HepG2 (cell line): ENCODE results near the gene NFXL1. TPM values are rescaled to one million over a fixed set of nuclear protein-coding genes. Genes with fewer than 3 reads are reported as not detected.

Source experiments
- ATAC-seq: fragments of 200-7000 bp; cut with Tn5 transposase; 3 replicates; pipeline ENCODE4 v1.9.1; 2020; ENCODE audit warnings: mild to moderate bottlenecking, moderate library complexity
- BruUV-seq: library from RNA; stranded (reverse); fragments of 400-500 nt; replicated peaks from 2 replicates; lab custom pipeline; 2021; lab: Mats Ljungman, UMichigan
- CTCF ChIA-PET: fragments of 300-600 bp; formaldehyde crosslinking; extraction: SDS; loops from one replicate; lab custom pipeline; 2021; ENCODE audit warnings: low total read pairs, inconsistent platforms, low intra/inter-chr PET ratio; lab: Yijun Ruan, JAX
- POLR2A ChIA-PET: fragments of 350-600 bp; sonication (Branson Sonifier 250); formaldehyde crosslinking; loops from one replicate; lab custom pipeline; 2020; ENCODE audit warnings: antibody characterized with exemption, inconsistent platforms; lab: Yijun Ruan, JAX
- DNase-seq: peaks from one replicate; pipeline ENCODE4 v3.0.0-alpha.2; 2015; ENCODE audit warnings: low spot score
- FAIRE-seq: peaks from 3 replicates; lab custom pipeline; 2011; peaks lifted over from hg19 to GRCh38; lab: Jason Lieb, UNC
- H2AFZ ChIP-seq: one replicate; pipeline ENCODE4 v1.6.1; 2011; ENCODE audit warnings: low read length, inconsistent platforms
- H3K27ac ChIP-seq: fragments of 300-600 bp; 3 replicates; pipeline ENCODE4 v1.8.0; 2011; ENCODE audit warnings: mixed run types, mild to moderate bottlenecking, mixed read lengths, low read length, inconsistent platforms; ENCODE audit not compliant: insufficient read depth; ENCODE audit errors: extremely low read length
- H3K27me3 ChIP-seq, 2 experiments: fragments of 200-600 bp in 1 of 2; 2 replicates in 1 of 2; 3 replicates in 1 of 2; pipeline versions ENCODE4 v1.6.0 to v1.8.0; 2011; ENCODE audit warnings: low read length in 2 of 2, mild to moderate bottlenecking in 2 of 2, moderate library complexity in 2 of 2, inconsistent platforms in 1 of 2; ENCODE audit not compliant: insufficient read depth in 2 of 2, control insufficient read depth in 1 of 2
- H3K36me3 ChIP-seq, 2 experiments: fragments of 200-600 bp in 1 of 2; replicated peaks in 1 of 2; 2 replicates in 1 of 2; 3 replicates in 1 of 2; pipeline versions ENCODE4 v1.5.1 to v1.8.0; 2011; ENCODE audit warnings: low read length in 2 of 2, inconsistent platforms in 1 of 2; ENCODE audit not compliant: insufficient read depth in 2 of 2, control insufficient read depth in 1 of 2
- H3K4me1 ChIP-seq: 2 replicates; pipeline ENCODE4 v1.5.1; 2012; ENCODE audit warnings: low read length, inconsistent platforms; ENCODE audit not compliant: insufficient read depth
- H3K4me2 ChIP-seq: 2 replicates; pipeline ENCODE4 v1.6.0; 2011; ENCODE audit warnings: low read depth, low read length, inconsistent platforms
- H3K4me3 ChIP-seq, 3 experiments: fragments of 200-600 bp in 1 of 3; sonication (generic), shearing (Covaris generic) in 1 of 3; replicated peaks in 1 of 3; 2 replicates each; pipeline ENCODE4 v1.5.1; 2011 to 2016; ENCODE audit warnings: low read length in 3 of 3, inconsistent platforms in 2 of 3, low read depth in 2 of 3, mild to moderate bottlenecking in 2 of 3, control low read depth in 1 of 3, mixed read lengths in 1 of 3; ENCODE audit not compliant: insufficient read depth in 1 of 3
- H3K79me2 ChIP-seq: one replicate; pipeline ENCODE4 v1.6.1; 2011; ENCODE audit warnings: low read length, inconsistent platforms; ENCODE audit not compliant: insufficient read depth
- H3K9ac ChIP-seq: 2 replicates; pipeline ENCODE4 v1.6.0; 2011; ENCODE audit warnings: mild to moderate bottlenecking, low read depth, low read length, inconsistent platforms; ENCODE audit not compliant: insufficient read depth
- H3K9me3 ChIP-seq: 2 replicates; pipeline ENCODE4 v1.5.1; 2012; ENCODE audit warnings: mild to moderate bottlenecking, low read length
- H4K20me1 ChIP-seq: 2 replicates; pipeline ENCODE4 v1.6.0; 2011; ENCODE audit warnings: inconsistent platforms, mild to moderate bottlenecking, low read length, moderate library complexity; ENCODE audit not compliant: insufficient read depth
- CSRNP1 ChIP-seq: sonication (generic); formaldehyde crosslinking; IDR thresholded peaks from 2 replicates; pipeline ENCODE4 v1.8.1; 2023; ENCODE audit warnings: mild to moderate bottlenecking, missing genetic modification reagents
- HMGXB3 ChIP-seq: sonication (generic); formaldehyde crosslinking; IDR thresholded peaks from 2 replicates; pipeline ENCODE4 v1.4.0; 2020; ENCODE audit warnings: missing genetic modification reagents, borderline replicate concordance
- JUND ChIP-seq: sonication (generic); formaldehyde crosslinking; IDR thresholded peaks from 2 replicates; pipeline ENCODE4 v1.8.0; 2022; ENCODE audit warnings: mild to moderate bottlenecking, missing genetic modification reagents
- MAF1 ChIP-seq: sonication (generic); formaldehyde crosslinking; IDR thresholded peaks from 2 replicates; pipeline ENCODE4 v1.5.0; 2020; ENCODE audit warnings: missing genetic modification reagents, borderline replicate concordance
- PHB2 ChIP-seq: fragments of 450-650 bp; IDR thresholded peaks from 2 replicates; pipeline ENCODE4 v1.6.1; 2018; ENCODE audit not compliant: partially characterized antibody
- SP140L ChIP-seq: sonication (generic); formaldehyde crosslinking; IDR thresholded peaks from 2 replicates; pipeline ENCODE4 v1.4.0; 2020; ENCODE audit warnings: missing genetic modification reagents, borderline replicate concordance
- U2AF2 ChIP-seq: fragments of 200-400 bp; formaldehyde crosslinking; IDR thresholded peaks from 2 replicates; pipeline ENCODE4 v1.6.1; 2017; ENCODE audit warnings: low read depth, mild to moderate bottlenecking, low read length
- UBTF ChIP-seq: sonication (generic); formaldehyde crosslinking; IDR thresholded peaks from 2 replicates; pipeline ENCODE4 v1.4.0; 2020; ENCODE audit warnings: mild to moderate bottlenecking, missing genetic modification reagents
- WIZ ChIP-seq: sonication (generic); formaldehyde crosslinking; IDR thresholded peaks from 2 replicates; pipeline ENCODE4 v1.5.1; 2020; ENCODE audit warnings: mild to moderate bottlenecking, missing genetic modification reagents
- ZFP37 ChIP-seq: sonication (generic); formaldehyde crosslinking; IDR thresholded peaks from 2 replicates; pipeline ENCODE4 v1.4.0; 2020; ENCODE audit warnings: missing genetic modification reagents, borderline replicate concordance
- ZNF230 ChIP-seq: sonication (generic); formaldehyde crosslinking; IDR thresholded peaks from 2 replicates; pipeline ENCODE4 v1.4.0; 2020; ENCODE audit warnings: mild to moderate bottlenecking, missing genetic modification reagents
- ZNF24 ChIP-seq: fragments of 450-650 bp; IDR thresholded peaks from 2 replicates; pipeline ENCODE4 v1.6.1; 2017; ENCODE audit warnings: antibody characterized with exemption, mild to moderate bottlenecking
- ZNF558 ChIP-seq: sonication (generic); formaldehyde crosslinking; IDR thresholded peaks from 2 replicates; pipeline ENCODE4 v1.9.0; 2022; ENCODE audit warnings: mild to moderate bottlenecking, missing genetic modification reagents, borderline replicate concordance
- ZNF597 ChIP-seq: sonication (generic); formaldehyde crosslinking; IDR thresholded peaks from 2 replicates; pipeline ENCODE4 v1.5.0; 2020; ENCODE audit warnings: missing genetic modification reagents
- WGBS: methylation state at CpG from one replicate; pipeline ENCODE4 v1.1.6; 2017; ENCODE audit warnings: low lambda C conversion rate; 5-methylcytosine and 5-hydroxymethylcytosine counted together
- in situ Hi-C: cut with HindIII; loops from 2 replicates; pipeline ENCODE4 v1.10.0; 2017; ENCODE audit warnings: low pct_unique_long_range_greater_than_20kb; ENCODE audit not compliant: extremely low pct_ligation_motif_present
- intact Hi-C: fragments of 100-400 bp; cut with micrococcal nuclease; formaldehyde crosslinking; loops from one replicate; pipeline ENCODE4 v1.10.0; 2022; ENCODE audit not compliant: unreplicated experiment
- polyA plus RNA-seq, 8 experiments: library from polyadenylated mRNA; depleted of rRNA in 3 of 8; stranded (reverse) in 7 of 8; unstranded in 1 of 8; fragments of >200 nt; fragmentation: Illumina TruSeq in 4 of 8; extraction: Trizol in 4 of 8; gene quantifications; 2 replicates each; pipeline versions ENCODE4 v1.2.1 to v1.2.3, GENCODE V29; 2011 to 2016; ENCODE audit warnings: low read depth in 4 of 8, missing spikeins in 1 of 8, mixed read lengths in 1 of 8; ENCODE audit not compliant: insufficient read depth in 1 of 8
- total RNA-seq, 5 experiments: library from RNA; depleted of rRNA; stranded (reverse); fragments of >200 nt; fragmentation: Illumina TruSeq; extraction: Trizol; gene quantifications; 2 replicates each; pipeline ENCODE4 v1.2.3, GENCODE V29; 2016; ENCODE audit warnings: low read depth in 1 of 5

The NFXL1 gene
- total and polyA plus RNA-seq, 2 of the 13 experiments (the other 11 are each of a cell fraction or from before 2014, with no cell fraction given): 12.0 to 18.6 TPM

GRCh38 chr4:47929682-47930201 lies 15.4 kb upstream of the NFXL1 start:
- H3K9ac ChIP-seq: no peak overlapping the region
- peaks cover 8% of the 10 kb centered on the region for H3K4me1 ChIP-seq
- no peak overlapping the region for H2AFZ ChIP-seq
- H3K9me3 ChIP-seq: no peaks in the 10 kb centered on the region
- H3K4me3 ChIP-seq: no peak overlapping the region
- no peaks in the 10 kb centered on the region for H3K79me2 ChIP-seq
- POLR2A ChIA-PET: no interaction called here
- ATAC-seq (no peak), DNase-seq (no peak), FAIRE-seq (no peak)
- no TSS peak for BruUV-seq
- H3K36me3 ChIP-seq: no peaks in the 10 kb centered on the region
- WGBS: 50% methylated on average over 4 of the region's 4 CpGs
- no peak overlapping the region for H3K4me2 ChIP-seq
- no peak overlapping the region for H3K27ac ChIP-seq
- intact Hi-C loops: loop anchor here (5.0 kb wide), 2 partner anchors 88 to 367 kb away; partner anchors contain the start of genes CNGA1 and NIPAL1
- CTCF ChIA-PET: interaction anchor here (1.1 kb wide), 1 partner anchor 225 kb away, joined by 3 read pairs; no protein-coding TSS in a partner anchor
- H4K20me1 ChIP-seq: no peaks in the 10 kb centered on the region
- TF ChIP-seq CSRNP1 (CRISPR knock-in tag) (no peak), HMGXB3 (no peak), ZNF24 (no peak), WIZ (CRISPR knock-in tag) (no peak), ZNF230 (CRISPR knock-in tag) (no peak), MAF1 (no peak), ZNF558 (no peak), U2AF2 (no peak), PHB2 (no peak), JUND (CRISPR knock-in tag) (no peak), ZNF597 (CRISPR knock-in tag) (no peak), SP140L (CRISPR knock-in tag) (no peak), UBTF (CRISPR knock-in tag) (no peak), ZFP37 (CRISPR knock-in tag) (no peak)
- no peaks in the 10 kb centered on the region for H3K27me3 ChIP-seq
- in situ Hi-C loops: loop anchor here (5.0 kb wide), 1 partner anchor 242 kb away; no protein-coding TSS in a partner anchor
